Bronchial epithelial cell (primary cell): ENCODE results near the gene MRPL38. TPM values are rescaled to one million over a fixed set of nuclear protein-coding genes. Genes with fewer than 3 reads are reported as not detected.
"Not testable (repeated sequence)": the region's sequence is repeated elsewhere in the genome, so short reads cannot be mapped to it uniquely, and the experiment has no call there.

Experiments
- DNase-seq: peaks from one replicate; pipeline ENCODE4 v3.0.0-alpha.2; 2010; ENCODE audit warnings: low read depth
- FAIRE-seq: peaks from 2 replicates; lab custom pipeline; 2011; peaks lifted over from hg19 to GRCh38; lab: Jason Lieb, UNC
- H3K27me3 ChIP-seq: 2 replicates; pipeline ENCODE4 v1.5.1; 2011; ENCODE audit warnings: low read length; ENCODE audit not compliant: control insufficient read depth, insufficient read depth
- H3K36me3 ChIP-seq: 2 replicates; pipeline ENCODE4 v1.5.1; 2011; ENCODE audit warnings: low read length; ENCODE audit not compliant: control insufficient read depth, insufficient read depth
- H3K4me3 ChIP-seq: 2 replicates; pipeline ENCODE4 v1.5.1; 2011; ENCODE audit warnings: mild to moderate bottlenecking, low read depth, low read length, control low read depth
- total RNA-seq: library from RNA; depleted of rRNA; stranded (reverse); fragments of >200 nt; gene quantifications from 2 replicates; pipeline ENCODE4 v1.2.1, GENCODE V29; 2014
- TF ChIP-seq, protein P1 (sequence below): IDR thresholded peaks from 2 replicates; pipeline ENCODE4 v1.5.1; 2011; ENCODE audit warnings: mild to moderate bottlenecking, moderate library complexity, low read length, control low read depth, inconsistent platforms; ENCODE audit not compliant: insufficient read depth, severe bottlenecking

Gene MRPL38
- total RNA-seq, 1 donor from 2014 or later: 27.4 TPM

DNA sequence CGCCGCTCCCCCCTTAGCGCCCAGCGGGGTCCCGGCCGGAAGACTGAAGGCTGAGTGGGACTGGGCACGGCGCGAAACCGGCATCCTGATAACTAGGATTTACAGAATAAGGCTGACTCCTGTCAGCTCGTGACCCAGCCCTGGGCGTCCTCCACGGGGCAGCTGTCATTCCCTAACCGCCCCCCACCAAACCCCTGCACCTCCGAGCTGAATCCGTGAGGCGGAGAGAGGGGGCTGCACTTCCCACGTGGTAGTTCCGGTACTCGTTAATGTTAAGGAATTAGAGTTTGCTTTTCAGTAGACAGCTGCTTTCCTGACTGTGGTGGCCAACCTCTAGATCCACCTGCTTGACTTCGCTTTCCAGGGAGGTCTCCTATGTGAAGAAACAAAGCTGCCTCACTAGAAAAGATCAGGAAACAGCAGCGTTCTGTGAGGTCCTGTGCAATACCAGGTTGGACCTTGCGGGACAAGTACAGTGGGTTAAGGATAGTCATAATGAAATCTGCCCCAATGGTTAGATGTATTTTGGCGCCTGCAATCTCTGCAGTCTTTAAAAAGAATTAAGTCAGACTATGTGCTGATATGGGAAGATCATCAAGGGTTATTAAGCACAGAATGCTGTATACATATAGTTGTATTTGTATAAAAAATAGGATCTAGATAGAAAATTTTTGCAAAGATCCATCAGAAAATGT, 48.5 kb downstream of the MRPL38 start:
- Histone ChIP-seq H3K27me3 (no peaks in the 10 kb centered on the region), H3K4me3 (peak overlapping the region; percentile 73), H3K36me3 (peaks cover 4% of the 10 kb centered on the region)
- DNase-seq (no peak), FAIRE-seq (no peak)
- TF ChIP-seq, protein P1, sequence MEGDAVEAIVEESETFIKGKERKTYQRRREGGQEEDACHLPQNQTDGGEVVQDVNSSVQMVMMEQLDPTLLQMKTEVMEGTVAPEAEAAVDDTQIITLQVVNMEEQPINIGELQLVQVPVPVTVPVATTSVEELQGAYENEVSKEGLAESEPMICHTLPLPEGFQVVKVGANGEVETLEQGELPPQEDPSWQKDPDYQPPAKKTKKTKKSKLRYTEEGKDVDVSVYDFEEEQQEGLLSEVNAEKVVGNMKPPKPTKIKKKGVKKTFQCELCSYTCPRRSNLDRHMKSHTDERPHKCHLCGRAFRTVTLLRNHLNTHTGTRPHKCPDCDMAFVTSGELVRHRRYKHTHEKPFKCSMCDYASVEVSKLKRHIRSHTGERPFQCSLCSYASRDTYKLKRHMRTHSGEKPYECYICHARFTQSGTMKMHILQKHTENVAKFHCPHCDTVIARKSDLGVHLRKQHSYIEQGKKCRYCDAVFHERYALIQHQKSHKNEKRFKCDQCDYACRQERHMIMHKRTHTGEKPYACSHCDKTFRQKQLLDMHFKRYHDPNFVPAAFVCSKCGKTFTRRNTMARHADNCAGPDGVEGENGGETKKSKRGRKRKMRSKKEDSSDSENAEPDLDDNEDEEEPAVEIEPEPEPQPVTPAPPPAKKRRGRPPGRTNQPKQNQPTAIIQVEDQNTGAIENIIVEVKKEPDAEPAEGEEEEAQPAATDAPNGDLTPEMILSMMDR: no peak

DNA sequence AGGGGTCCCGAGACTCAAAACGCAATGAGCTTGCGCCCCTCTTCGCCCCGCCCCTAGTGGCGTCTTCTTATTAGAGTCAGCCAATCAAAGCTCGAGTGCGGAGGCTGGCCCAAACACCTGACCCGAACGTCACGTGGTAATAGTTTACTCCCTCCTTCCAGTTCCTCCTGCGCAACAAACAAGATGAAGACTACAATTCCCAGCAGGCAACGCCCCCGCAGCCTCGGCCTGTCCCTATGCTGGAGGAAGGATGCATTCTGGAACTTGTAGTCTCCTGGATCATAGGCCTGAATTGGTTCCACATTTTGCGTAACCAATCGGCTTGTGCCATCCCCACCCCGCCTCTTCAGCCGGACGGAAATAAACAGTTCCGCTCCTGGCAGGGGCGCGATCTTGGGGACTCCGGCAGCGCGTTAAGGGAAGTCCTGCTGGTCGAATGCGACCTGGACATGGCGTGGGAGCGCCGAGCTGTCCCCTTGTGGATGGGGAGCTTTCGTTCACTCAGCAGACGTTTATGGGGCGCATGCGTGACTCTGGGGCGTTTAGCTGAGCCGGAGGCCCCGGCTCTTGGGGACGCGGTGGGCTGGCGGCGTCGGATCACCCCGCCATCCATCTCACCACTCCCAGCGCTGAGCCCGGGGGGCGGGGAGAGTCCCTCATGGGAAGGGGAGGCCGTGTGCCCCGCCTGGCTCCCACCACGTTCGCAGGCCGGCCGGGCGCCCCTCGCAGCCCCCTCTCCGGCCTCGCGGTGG, 49.2 kb downstream of the MRPL38 start, which contains the start of gene WBP2:
Gene WBP2 (minus strand): TSS at position 26 of the 752 bp plus-strand sequence. CDS start 38 bp downstream, outside the sequence.
- DNase-seq: peak; percentile 100
- Histone ChIP-seq H3K27me3 (no peaks in the 10 kb centered on the region), H3K4me3 (peak within 1 kb of the TSS; percentile 73), H3K36me3 (peaks cover 8% of the 10 kb centered on the region)
- TF ChIP-seq, protein P1: peak; percentile 29
- FAIRE-seq: peak; percentile 47

DNA sequence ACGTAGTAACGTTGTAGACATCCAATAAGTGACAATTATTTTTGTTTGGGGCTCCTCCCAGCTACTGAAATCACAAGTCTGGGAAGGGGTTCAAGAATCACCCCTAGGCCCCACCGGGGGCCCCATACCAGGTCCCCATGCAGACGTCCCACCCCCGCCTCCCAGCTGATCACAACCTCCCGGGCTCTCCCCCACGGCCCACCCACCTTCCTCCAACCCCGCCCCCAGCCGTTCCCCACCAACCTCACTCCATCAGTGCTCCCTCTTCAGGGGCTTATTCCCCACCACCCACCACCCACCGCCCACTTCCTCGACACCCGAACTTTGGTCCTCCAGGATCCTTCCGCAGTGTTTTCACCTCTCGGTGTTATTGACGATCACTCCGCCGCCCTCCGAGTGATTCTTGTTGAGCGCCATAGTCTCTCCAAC, 49.8 kb downstream of the MRPL38 start:
- Histone ChIP-seq H3K36me3 (peaks cover 9% of the 10 kb centered on the region), H3K27me3 (no peaks in the 10 kb centered on the region), H3K4me3 (peak overlapping the region; percentile 73)
- DNase-seq: no peak
- TF ChIP-seq, protein P1: no peak
- no peak for FAIRE-seq

DNA sequence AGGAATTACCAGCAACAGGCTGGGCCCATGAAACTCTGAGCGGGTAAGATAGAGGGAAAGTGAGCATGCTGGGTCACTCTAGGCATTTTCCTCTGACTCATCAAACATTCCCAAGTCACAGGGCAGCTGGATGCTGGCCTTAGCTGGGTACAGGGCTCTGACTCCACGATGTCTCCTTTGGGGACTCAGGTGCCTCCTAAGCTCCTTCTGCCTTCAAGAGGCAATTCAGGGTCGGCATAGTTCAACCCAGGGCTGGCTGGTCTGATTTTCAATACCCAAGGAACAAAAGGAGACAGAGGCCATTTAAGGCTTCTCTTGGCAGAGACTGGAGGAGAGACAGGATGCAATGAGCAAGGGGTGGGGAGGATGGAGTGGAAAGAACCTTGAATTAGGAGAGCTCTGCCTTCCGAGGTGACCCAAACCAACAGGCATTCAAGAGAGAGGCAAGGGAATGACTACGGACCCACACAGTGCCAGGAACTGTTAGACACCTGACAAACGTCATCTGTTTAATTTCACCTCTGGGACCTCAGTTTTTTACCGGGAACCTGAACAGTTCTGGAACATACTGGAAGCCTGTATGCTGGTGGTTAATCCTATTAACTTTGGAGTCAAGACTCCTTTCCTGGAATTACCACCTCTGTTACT, 50.5 kb downstream of the MRPL38 start:
- Histone ChIP-seq H3K27me3 (no peaks in the 10 kb centered on the region), H3K36me3 (peaks cover 15% of the 10 kb centered on the region), H3K4me3 (peak overlapping the region; percentile 73)
- FAIRE-seq: no peak
- DNase-seq: peak; percentile 69
- TF ChIP-seq, protein P1: no peak

DNA sequence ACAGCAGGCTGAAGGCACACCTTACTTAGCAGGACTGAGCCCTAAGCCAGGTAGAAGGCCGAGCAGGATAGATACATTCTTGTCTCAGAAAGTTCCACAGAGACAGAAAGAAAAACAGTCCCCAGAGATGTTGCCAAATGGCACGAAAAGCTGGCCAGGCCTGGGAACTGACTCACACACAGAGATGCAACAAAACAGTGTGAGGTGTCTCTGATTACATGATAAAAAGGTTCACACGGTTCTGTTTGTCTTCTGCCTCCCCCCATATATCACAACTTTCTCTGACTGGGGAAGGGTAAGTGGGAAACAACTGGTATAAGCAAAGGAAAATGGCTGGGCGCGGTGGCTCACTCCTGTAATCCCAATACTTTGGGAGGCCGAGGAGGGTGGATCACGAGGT, 51.3 kb downstream of the MRPL38 start:
- Histone ChIP-seq H3K36me3 (peaks cover 19% of the 10 kb centered on the region), H3K4me3 (no peak overlapping the region), H3K27me3 (no peaks in the 10 kb centered on the region)
- DNase-seq: peak; percentile 22
- FAIRE-seq: no peak
- TF ChIP-seq, protein P1: no peak

DNA sequence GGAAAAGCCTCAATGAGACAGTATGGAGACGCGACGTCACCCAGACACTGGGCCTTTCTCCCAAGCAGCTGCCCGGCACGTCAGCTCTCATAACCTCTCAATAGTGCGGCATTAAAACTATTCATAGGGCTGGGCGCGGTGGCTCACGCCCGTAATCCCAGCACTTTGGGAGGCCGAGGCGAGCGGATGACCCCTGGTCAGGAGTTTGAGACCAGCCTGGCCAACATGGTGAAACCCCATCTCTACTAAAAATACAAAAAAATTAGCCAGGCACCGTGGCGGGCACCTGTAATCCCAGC, 53.0 kb downstream of the MRPL38 start:
- H3K4me3 ChIP-seq, H3K27me3 ChIP-seq, DNase-seq, FAIRE-seq: not testable (repeated sequence)
- peaks cover 30% of the 10 kb centered on the region for H3K36me3 ChIP-seq
